NCI-H510A (cell line): Measurements from ENCODE around the gene FAM216A.
"Not testable (repeated sequence)": the region's sequence is repeated elsewhere in the genome, so short reads cannot be mapped to it uniquely, and the experiment has no call there.

Experiments used
- DNase-seq: peaks from one replicate; lab custom pipeline; 2025; lab: John Stamatoyannopoulos, UW

FAM216A gene, protein sequence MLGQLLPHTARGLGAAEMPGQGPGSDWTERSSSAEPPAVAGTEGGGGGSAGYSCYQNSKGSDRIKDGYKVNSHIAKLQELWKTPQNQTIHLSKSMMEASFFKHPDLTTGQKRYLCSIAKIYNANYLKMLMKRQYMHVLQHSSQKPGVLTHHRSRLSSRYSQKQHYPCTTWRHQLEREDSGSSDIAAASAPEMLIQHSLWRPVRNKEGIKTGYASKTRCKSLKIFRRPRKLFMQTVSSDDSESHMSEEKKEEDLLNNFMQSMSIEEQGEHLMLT

GRCh38 chr12:110468214-110469048, at the start of gene FAM216A, which contains the start of gene GPN3:
Gene FAM216A, plus strand, starts transcription at chr12:110468845. Its CDS starts 31 bp downstream, at chr12:110468876.
Gene GPN3, minus strand, starts transcription at chr12:110468257. Its CDS starts 54 bp downstream, at chr12:110468203.
- peak; percentile 94 for DNase-seq

DNA sequence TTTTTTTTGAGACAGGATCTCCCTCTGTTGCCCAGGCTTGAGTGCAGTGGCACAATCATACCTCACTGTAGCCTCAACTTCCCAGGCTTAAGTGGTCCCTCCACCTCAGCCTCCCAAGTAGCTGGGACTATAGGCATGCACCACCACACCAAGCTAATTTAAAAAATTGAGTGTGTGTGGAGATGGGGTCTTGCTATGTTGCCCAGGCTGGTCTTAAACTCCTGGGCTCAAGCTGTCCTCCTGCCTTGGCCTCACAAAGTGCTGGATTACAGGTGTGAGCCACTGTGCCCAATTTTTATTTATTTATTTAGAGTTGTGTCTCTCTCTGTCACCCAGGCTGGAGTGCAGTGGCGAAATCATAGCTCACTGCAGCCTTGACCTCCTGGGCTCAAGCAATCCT, 48.0 kb upstream of the FAM216A start:
- DNase-seq, result not testable (repeated sequence)

DNA sequence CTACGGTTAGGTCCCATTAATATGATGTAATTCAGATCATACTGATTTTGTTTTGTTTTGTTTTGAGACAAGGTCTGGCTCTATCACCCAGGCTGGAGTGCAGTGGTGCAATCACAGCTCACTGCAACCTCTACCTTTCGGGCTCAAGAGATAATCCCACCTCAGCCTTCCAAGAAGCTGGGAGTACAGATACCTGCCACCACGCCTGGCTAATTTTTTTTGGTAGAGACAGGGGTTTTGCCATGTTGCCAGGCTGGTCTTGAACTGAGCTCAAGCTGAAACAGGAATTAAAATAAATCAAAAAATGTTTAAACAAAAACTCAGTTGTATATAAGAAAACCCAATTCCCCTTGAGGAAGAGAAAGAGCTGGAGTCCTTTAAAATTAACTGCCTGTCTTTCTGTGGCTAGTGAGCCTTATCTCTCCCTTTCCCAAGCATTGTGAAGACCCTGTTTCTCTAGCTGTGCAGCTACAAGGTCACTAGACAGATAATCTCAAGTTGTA, 47.4 kb upstream of the FAM216A start:
- no peak for DNase-seq

- DNase-seq, result no peak
These were observed 46.9 kb upstream of the FAM216A start for GRCh38 chr12:110421701-110422100.

DNA sequence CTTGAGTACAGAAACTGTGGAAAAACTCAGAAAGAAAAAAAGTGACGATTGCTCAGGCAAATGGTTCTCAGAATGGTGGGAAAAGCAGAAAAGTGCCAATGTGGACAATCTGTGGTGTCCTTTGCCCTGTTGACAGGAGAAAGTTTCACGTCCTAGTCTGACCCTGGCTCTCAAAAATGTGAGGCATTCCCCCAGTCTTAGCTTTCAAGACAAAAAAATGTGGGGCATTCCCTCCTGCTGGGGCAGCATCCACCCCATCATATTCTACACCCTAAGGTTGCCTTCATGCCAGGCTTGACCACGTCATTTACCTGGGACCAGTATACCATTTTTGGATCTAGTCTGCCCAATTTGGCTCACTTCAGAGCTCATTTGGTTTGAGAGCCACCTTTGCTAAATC, 44.4 kb upstream of the FAM216A start:
- no peak for DNase-seq

DNA sequence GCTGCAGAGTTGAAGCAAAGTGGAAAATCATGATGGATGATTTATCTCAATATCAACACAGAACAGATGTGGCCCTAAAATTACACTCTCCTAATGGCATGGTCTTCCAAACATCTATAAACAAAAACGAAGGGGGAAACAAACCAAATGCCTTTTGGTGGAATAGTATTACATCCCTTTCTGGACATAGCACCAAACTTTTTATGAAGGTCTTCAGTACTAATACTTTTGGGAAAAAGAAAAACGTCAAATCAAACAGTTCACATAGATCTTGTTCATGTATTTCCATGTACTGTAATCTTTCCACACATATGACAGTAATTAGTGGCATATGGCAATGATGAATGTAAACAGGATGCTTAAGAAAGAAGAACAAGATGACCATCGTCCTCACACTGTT, 42.2 kb upstream of the FAM216A start:
- no peak for DNase-seq

DNA sequence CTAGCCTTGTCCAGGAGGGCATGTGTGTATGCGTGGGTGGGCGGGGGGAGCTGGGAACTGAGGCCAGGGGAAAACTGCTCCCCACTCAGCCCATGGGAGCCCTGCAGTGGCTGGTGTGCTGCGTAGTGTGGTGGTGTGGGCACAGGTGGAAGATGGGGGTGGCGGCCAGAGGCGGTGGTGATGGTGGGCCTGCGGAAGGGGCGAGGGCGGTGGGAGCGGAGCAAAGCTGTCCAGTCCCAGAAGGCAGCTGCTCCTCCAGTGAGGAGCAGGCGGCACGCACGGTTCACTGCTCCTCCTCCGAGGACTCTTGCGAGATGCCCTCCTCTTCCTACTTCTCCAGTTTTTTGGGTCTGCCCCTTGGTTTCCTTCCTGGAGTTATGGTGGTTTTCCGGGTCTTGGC, 39.0 kb upstream of the FAM216A start:
- DNase-seq, result not testable (repeated sequence)

- no peak for DNase-seq
These were observed 36.6 kb upstream of the FAM216A start for GRCh38 chr12:110431957-110432587.

DNA sequence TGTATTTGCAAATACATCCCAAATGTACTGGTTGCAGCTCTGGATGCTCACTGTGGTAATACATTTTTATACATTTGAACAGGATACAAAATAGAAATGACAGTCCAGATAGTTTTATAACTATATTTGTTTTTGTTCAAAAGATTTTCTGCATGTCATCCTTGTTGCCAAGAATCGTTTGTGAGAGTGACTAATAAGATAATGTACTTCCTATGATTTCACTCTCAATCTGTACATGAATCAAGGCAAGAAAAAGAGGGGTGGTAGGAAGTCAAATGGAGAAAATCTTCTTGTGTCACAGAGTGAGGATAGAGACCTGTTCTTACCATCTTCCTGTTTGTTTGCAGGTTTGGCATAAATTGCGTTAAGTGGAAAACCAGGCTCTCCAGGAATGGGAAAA, 32.4 kb upstream of the FAM216A start:
- no peak for DNase-seq

- DNase-seq, result no peak
These were observed 24.2 kb upstream of the FAM216A start for GRCh38 chr12:110444455-110444854.

DNA sequence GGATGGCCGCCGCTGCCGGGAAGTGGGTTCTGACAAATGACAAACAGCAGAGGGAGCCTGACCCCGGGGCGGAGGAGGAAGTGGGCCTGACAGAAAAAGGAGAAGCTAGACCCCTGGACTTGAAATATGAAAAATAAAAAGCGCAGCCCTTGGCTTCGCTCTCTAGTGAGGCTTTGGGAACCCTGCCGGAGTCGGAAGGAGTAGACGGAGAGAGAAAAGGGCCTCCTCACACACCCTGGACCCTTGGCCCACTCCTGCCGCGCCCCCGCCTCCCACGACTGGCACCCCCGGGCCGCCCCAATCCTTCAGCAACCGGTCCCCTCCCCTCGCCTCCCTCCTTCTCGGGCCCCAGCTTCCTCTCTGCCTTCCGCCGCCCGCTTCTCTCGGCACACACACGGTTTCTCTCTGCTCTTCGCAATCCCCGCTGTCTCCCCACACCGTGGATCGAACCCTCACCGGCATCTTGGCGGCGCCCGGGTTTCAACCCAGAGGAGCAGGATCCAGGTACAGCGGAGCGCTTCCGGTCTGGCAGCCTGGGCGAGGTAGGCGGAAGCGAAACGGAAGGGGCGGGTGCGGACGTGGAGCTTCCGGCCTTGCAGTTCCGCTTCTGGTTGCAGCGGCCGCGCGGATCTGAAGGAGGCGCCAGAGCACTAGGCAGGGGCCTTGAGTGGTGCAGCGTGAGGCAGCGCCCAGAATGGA, 18.7 kb upstream of the FAM216A start, which contains the start of gene ARPC3:
TSS of gene ARPC3 (minus strand) at position 539 of the 699 bp plus-strand sequence. CDS start at position 462, 77 bp downstream.
- DNase-seq, result peak; percentile 87

GRCh38 chr12:110451263-110451662, 17.4 kb upstream of the FAM216A start:
- DNase-seq, result no peak

DNA sequence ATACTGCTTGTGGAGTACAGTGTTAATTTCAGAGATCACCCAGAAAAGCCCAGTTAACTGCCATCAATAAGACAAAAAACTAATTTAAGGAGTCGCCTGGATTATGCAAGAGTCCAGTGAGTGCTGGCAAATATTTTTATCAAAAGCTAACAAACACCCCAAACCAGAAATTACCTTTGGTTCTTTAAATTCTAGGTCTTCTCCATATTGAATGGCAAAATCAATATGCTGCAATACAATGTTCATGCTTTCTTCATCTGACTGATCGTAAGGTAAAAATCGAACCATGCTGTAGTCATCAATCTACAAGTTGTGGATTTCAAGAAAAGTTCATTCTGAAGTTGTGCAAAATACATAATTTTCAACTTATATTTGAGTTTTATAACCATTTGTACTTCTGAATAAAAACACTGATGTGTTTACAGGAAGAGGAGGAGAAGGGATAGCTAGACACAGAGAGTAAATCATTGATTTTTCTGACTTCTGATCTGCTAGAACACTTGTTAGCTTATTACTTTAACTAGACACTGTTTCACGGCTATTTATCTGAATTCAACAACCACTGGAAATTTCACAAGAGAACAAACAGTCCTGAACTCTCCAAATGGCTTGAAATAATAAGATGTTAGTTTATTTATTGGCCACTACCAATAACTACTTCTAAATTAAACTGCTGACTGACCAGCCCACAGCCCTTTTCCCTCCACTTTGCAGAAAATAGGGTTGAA, 14.9 kb upstream of the FAM216A start:
- DNase-seq, result no peak

GRCh38 chr12:110458756-110459155, 9.9 kb upstream of the FAM216A start:
- DNase-seq, result no peak

DNA sequence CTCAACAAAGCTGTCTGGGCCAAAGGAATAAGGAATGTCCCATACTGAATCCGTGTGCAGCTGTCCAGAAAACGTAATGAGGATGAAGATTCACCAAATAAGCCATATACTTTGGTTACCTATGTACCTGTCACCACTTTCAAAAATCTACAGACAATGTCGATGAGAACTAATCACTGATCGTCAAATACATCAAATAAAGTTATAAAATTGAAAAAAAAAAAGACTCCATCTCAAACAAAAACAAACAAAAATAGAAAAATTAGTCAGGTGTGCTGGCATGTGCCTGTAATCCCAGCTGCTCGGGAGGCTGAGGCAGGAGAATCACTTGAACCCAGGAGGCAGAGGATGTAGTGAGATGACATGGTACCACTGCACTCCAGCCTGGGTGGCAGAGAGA, 7.5 kb upstream of the FAM216A start:
- DNase-seq, result not testable (repeated sequence)

- no peak for DNase-seq
These were observed 3.6 kb upstream of the FAM216A start for GRCh38 chr12:110465024-110465423.

DNA sequence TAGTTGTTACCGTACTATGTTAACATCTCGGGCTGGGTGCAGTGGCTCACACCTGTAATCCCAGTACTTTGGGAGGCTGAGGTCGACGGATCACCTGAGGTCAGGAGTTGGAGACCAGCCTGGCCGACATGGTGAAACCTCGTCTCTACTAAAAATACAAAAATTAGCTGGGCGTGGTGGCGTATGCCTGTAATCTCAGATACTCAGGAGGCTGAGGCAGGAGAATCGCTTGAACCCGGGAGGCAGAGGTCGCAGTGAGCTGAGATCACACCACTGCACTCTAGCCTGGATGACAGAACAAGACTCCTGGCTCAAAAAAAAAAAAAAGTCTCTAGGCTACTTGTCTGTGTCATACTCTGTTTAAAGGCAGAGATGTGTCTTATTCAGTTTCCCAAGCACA, 2.9 kb upstream of the FAM216A start:
- DNase-seq, result not testable (repeated sequence)

- DNase-seq, result no peak
These were observed 1.9 kb upstream of the FAM216A start for GRCh38 chr12:110466791-110467190.

- no peak for DNase-seq
These were observed 815 bp upstream of the FAM216A start for GRCh38 chr12:110467847-110468213.

- DNase-seq, result no peak
These were observed 6.8 kb downstream of the FAM216A start for GRCh38 chr12:110475426-110475825.
